Smooth muscle cell of trachea (primary cell): Measurements from ENCODE around the gene VPS33A. TPM values are rescaled to one million over a fixed set of nuclear protein-coding genes. Genes with fewer than 3 reads are reported as not detected.

Experiments
- total RNA-seq: library from RNA; depleted of rRNA; stranded (reverse); fragments of >200 nt; gene quantifications from 2 replicates; pipeline ENCODE4 v1.2.1, GENCODE V29; 2014

Gene VPS33A
- total RNA-seq, result 24.8 and 26.8 TPM in 2 replicates

DNA sequence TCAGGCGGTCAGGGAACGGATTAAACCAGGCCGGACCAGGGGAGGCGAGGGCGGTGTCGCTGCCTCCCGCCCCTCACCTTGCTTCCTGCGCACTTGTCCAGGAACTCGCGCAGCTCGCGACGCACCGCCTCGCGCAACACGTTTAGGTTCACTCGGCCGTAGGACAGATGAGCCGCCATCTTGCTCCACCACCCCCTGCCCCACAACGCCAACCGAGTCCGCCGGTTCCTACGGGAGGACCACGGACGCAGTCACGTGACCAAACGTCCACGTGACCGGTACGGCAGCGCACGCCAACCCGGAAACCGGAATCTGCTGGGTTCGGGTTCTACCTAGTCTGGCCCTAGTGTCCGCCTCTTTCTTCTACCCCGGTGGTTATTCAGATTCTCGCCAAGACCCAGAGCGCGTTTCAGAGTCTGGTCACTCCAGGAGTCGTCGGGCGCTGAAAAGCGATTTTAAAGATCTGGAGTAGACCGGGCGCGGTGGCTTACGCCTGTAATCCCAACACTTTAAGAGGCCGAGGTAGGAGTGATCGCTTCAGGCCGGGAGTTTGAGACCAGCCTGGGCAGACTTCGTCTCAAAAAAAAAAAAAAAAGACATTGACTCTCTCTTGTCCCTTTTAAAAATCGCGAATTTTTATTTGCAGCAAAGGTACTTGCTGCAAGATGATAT is at the start of gene VPS33A:
Gene VPS33A, minus strand, starts transcription at position 265 of the 672 bp plus-strand sequence. Its CDS starts 86 bp downstream, at position 179.

DNA sequence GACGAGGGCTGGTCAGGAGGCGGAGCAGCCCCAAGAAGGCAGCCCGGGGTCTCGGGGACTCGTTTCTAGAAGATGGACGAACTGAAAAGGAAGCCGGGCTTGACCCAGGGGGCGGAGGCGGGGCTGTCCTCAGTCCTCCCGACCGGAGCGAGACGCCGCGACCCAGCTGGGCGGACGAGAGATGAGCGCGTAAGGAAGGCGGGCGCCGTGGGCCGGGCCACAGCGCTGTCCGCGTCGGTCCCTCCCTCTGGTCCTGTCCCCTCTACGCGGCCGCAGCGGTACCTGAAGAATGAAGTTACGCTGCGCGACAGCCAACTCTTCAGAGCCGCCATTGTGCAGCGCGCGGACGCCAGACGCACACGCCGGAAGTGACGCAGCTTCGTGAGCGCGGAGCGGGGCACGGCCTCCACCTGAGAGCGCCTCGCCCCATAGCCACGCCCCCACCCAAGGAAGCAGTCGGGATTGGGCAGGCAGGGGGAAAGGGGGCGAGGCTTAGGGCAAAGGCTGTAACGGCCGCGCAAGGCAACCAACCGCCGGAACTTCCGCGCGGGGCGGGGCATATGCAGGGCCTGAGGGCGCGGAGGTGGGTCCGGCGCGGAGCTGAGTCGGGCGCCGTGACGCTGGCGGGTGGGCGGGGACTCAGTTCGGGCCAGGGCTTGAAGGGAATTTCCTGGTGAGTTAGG is 40.5 kb downstream of the VPS33A start, which contains the start of gene DIABLO:
Gene DIABLO, minus strand, starts transcription at position 370 of the 683 bp plus-strand sequence. Its CDS starts 38 bp downstream, at position 332.

DNA sequence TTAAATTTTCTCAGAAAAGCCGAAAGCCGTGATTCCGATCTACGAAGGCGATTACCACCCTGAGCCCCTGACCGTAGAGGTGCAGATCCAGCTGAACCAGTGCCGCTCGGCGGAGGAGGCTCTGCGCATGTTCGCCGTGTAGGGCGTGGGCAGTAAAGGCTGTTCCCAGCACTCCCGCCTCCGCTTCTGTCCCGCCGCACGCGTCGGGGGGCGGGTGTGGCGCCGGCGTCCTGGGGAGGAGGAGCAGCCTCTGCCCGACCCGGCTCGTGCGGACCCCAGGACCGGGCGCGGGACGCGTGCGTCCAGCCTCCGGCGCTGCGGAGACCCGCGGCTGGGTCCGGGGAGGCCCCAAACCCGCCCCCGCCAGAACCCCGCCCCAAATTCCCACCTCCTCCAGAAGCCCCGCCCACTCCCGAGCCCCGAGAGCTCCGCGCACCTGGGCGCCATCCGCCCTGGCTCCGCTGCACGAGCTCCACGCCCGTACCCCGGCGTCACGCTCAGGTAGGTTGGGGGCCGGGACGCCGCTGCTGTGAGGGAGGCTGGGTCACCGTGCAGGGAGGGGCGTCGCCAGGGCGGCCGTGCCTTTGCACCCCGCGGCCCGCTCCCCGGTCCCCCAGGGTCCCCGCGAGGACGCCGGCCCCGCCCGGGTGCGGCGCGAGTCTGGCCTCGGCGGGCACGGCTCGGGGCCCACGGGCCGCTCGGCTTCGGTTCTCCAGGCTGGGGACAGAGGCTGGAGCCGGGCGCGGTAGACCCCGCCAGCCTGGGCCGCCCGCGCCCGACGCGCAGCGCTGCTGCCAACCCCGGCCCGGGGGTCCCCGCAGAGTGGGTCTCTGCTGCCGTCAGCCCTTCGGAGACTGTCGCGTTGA is 62.8 kb downstream of the VPS33A start, which contains the start of gene B3GNT4:
Gene B3GNT4, plus strand, starts transcription at position 409 of the 866 bp plus-strand sequence. CDS start 910 bp downstream, outside the sequence.

DNA sequence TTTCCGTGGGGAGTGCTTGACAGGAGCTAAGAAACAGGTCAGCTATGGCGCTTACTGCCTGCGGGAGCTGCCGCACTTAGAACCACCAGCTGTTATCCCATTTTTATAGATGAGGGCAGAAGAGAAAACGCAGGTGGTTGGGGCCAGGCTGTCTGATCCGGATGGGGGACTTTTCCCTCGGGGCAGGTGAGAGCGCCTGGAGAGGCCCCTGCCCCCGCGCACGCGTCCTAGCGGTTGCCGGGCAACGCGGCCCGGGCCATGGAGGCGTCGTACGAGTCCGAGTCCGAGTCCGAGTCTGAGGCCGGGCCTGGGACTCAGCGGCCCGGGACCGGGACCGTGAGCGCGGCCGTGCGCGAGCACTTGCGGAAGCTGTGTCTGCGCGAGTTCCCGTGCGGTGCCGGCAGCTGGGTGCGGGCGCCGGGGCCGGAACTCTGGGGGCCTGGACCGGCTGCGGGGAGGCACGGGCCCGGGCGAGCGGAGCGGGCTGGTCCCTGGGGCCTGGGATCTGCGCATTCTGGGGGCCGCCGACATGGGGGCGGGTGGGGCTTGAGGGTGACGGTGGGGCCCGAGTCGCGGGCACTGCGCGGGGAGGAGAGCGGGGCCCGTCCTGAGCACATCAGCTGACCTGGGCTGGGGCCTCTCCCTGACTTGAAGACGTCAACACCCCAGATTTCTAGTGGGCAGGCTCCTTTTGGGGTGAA is 83.3 kb downstream of the VPS33A start, which contains the start of gene LRRC43:
Gene LRRC43, plus strand, starts transcription at position 237 of the 701 bp plus-strand sequence. Its CDS starts 22 bp downstream, at position 259.

Other genes starting within 250 kb of the VPS33A start
- gene BCL7A, start 244.6 kb downstream of the VPS33A start, total RNA-seq, result 4.5 and 5.3 TPM in 2 replicates
- 10.9 and 15.2 TPM in 2 replicates for gene MLXIP, start 187.7 kb downstream of the VPS33A start, total RNA-seq
- not detected in 2 replicates for gene IL31, start 92.3 kb downstream of the VPS33A start, total RNA-seq
- 1.0 and 3.3 TPM in 2 replicates for gene LRRC43, start 83.4 kb downstream of the VPS33A start, total RNA-seq
- gene B3GNT4, start 62.8 kb downstream of the VPS33A start, total RNA-seq, result 0.33 TPM in 1 of 2 replicates, not detected in the other
- gene DIABLO, start 40.4 kb downstream of the VPS33A start, total RNA-seq, result 79.4 and 83.3 TPM in 2 replicates
- 73.4 and 73.6 TPM in 2 replicates for gene CLIP1, start 156.2 kb upstream of the VPS33A start, total RNA-seq
- 13.7 and 18.8 TPM in 2 replicates for gene ZCCHC8, start 234.4 kb upstream of the VPS33A start, total RNA-seq